K562 (cell line): ENCODE data around the gene MYCBP2. TPM values are rescaled to one million over a fixed set of nuclear protein-coding genes. Genes with fewer than 3 reads are reported as not detected.

Source experiments
- ATAC-seq: fragments of 200-7000 bp; cut with Tn5 transposase; 3 replicates; pipeline ENCODE4 v1.9.1; 2020; ENCODE audit warnings: moderate library complexity
- BruUV-seq: library from RNA; stranded (reverse); fragments of 400-500 nt; replicated peaks from 2 replicates; lab custom pipeline; 2021; lab: Mats Ljungman, UMichigan
- CTCF ChIA-PET: fragments of 300-600 bp; formaldehyde crosslinking; extraction: SDS; loops from one replicate; lab custom pipeline; 2021; ENCODE audit warnings: low intra/inter-chr PET ratio; lab: Yijun Ruan, JAX
- POLR2A ChIA-PET: fragments of 300-600, 350-650 bp; sonication (Branson Sonifier 250); formaldehyde crosslinking; extraction: SDS; loops from one replicate; lab custom pipeline; 2021; ENCODE audit warnings: antibody characterized with exemption, inconsistent platforms; lab: Yijun Ruan, JAX
- DNase-seq, 4 experiments: peaks; one replicate each; pipeline versions ENCODE4 v3.0.0 to v3.0.0-alpha.2; 2011 to 2018; ENCODE audit warnings: low spot score in 3 of 4, mixed read lengths in 3 of 4; ENCODE audit errors: extremely low read depth in 1 of 4
- FAIRE-seq: peaks from 2 replicates; lab custom pipeline; 2011; peaks lifted over from hg19 to GRCh38; lab: Jason Lieb, UNC
- H2AFZ ChIP-seq: 2 replicates; pipeline ENCODE4 v1.6.0; 2011; ENCODE audit warnings: low read depth, low read length, control low read depth, inconsistent platforms
- H3K27ac ChIP-seq: fragments of 200-600 bp; 3 replicates; pipeline ENCODE4 v1.8.0; 2011; ENCODE audit warnings: low read depth, mild to moderate bottlenecking, control low read depth, inconsistent platforms, low read length, moderate library complexity, mixed read lengths; ENCODE audit errors: extremely low read depth
- H3K27me3 ChIP-seq, 2 experiments: fragments of 300-600 bp in 1 of 2; 2 replicates in 1 of 2; 3 replicates in 1 of 2; pipeline versions ENCODE4 v1.6.0 to v1.8.0; 2011; ENCODE audit warnings: inconsistent platforms in 2 of 2, low read length in 2 of 2, mild to moderate bottlenecking in 1 of 2, mixed read lengths in 1 of 2, moderate library complexity in 1 of 2; ENCODE audit not compliant: control insufficient read depth in 2 of 2, insufficient read depth in 2 of 2
- H3K36me3 ChIP-seq: fragments of 300-600 bp; 3 replicates; pipeline ENCODE4 v1.8.0; 2011; ENCODE audit warnings: mild to moderate bottlenecking, low read length, inconsistent platforms; ENCODE audit not compliant: control insufficient read depth, insufficient read depth
- H3K4me1 ChIP-seq, 2 experiments: fragments of 200-600 bp in 1 of 2; replicated peaks in 1 of 2; 2 replicates in 1 of 2; 3 replicates in 1 of 2; pipeline versions ENCODE4 v1.5.1 to v1.8.0; 2011; ENCODE audit warnings: inconsistent platforms in 2 of 2, low read length in 2 of 2, mild to moderate bottlenecking in 1 of 2, mixed read lengths in 1 of 2, moderate library complexity in 1 of 2; ENCODE audit not compliant: control insufficient read depth in 2 of 2, insufficient read depth in 2 of 2
- H3K4me2 ChIP-seq: 2 replicates; pipeline ENCODE4 v1.6.1; 2011; ENCODE audit warnings: low read length, control low read depth, inconsistent platforms, mixed read lengths; ENCODE audit not compliant: insufficient read depth
- H3K4me3 ChIP-seq: fragments of 200-600 bp; sonication (generic), shearing (Covaris generic); 2 replicates; pipeline ENCODE4 v1.5.1; 2016; ENCODE audit warnings: control low read depth, inconsistent platforms
- H3K79me2 ChIP-seq: fragments of 200-600 bp; 3 replicates; pipeline ENCODE4 v1.8.0; 2011; ENCODE audit warnings: low read length, inconsistent platforms; ENCODE audit not compliant: control insufficient read depth, insufficient read depth
- H3K9ac ChIP-seq, 2 experiments: 2 replicates each; pipeline versions ENCODE4 v1.6.0 to v1.6.1; 2011; ENCODE audit warnings: low read depth in 2 of 2, low read length in 2 of 2, control low read depth in 1 of 2, inconsistent platforms in 1 of 2, mild to moderate bottlenecking in 1 of 2, mixed read lengths in 1 of 2; ENCODE audit not compliant: insufficient read depth in 1 of 2
- H3K9me1 ChIP-seq: one replicate; pipeline ENCODE4 v1.6.0; 2011; ENCODE audit warnings: inconsistent platforms, mild to moderate bottlenecking, low read length, moderate library complexity; ENCODE audit not compliant: control insufficient read depth, insufficient read depth
- H3K9me3 ChIP-seq: replicated peaks from 2 replicates; pipeline ENCODE4 v1.5.1; 2011; ENCODE audit warnings: low read depth, low read length, inconsistent platforms; ENCODE audit not compliant: control insufficient read depth, insufficient read depth
- H4K20me1 ChIP-seq: replicated peaks from 2 replicates; pipeline ENCODE4 v1.6.1; 2011; ENCODE audit warnings: low read length, inconsistent platforms, mixed read lengths; ENCODE audit not compliant: control insufficient read depth, insufficient read depth
- CLOCK ChIP-seq: fragments of 250-450 bp; sonication (Bioruptor Pico); IDR thresholded peaks from 2 replicates; pipeline ENCODE4 v1.4.0; 2020; ENCODE audit warnings: mild to moderate bottlenecking, moderate library complexity, borderline replicate concordance
- CSDE1 ChIP-seq, 2 experiments: fragments of 450-650 bp; IDR thresholded peaks; 2 replicates each; pipeline ENCODE4 v1.6.1; 2016; ENCODE audit warnings: mild to moderate bottlenecking in 1 of 2
- HNRNPLL ChIP-seq: fragments of 200-400 bp; formaldehyde crosslinking; IDR thresholded peaks from 2 replicates; pipeline ENCODE4 v1.6.1; 2017; ENCODE audit warnings: low read length, low read depth, mild to moderate bottlenecking; ENCODE audit not compliant: poor library complexity, severe bottlenecking
- NR0B1 ChIP-seq: fragments of 450-650 bp; IDR thresholded peaks from one replicate; pipeline ENCODE4 v1.6.1; 2018; ENCODE audit warnings: mild to moderate bottlenecking, moderate library complexity; ENCODE audit not compliant: partially characterized antibody
- NR1H2 ChIP-seq: sonication (generic); formaldehyde crosslinking; IDR thresholded peaks from 2 replicates; pipeline ENCODE4 v1.4.0; 2020; ENCODE audit warnings: mild to moderate bottlenecking, missing genetic modification reagents
- PHF20 ChIP-seq: fragments of 450-650 bp; IDR thresholded peaks from 2 replicates; pipeline ENCODE4 v1.6.1; 2018; ENCODE audit not compliant: partially characterized antibody
- PRMT5 ChIP-seq: sonication (generic); formaldehyde crosslinking; IDR thresholded peaks from 2 replicates; pipeline ENCODE4 v1.5.0; 2020; ENCODE audit warnings: missing genetic modification reagents
- ZNF217 ChIP-seq: sonication (generic); formaldehyde crosslinking; IDR thresholded peaks from 2 replicates; pipeline ENCODE4 v1.8.0; 2022; ENCODE audit warnings: mild to moderate bottlenecking, missing genetic modification reagents
- ZNF449 ChIP-seq: fragments of 250-450 bp; sonication (Bioruptor Pico); IDR thresholded peaks from 2 replicates; pipeline ENCODE4 v1.8.0; 2022; ENCODE audit warnings: moderate library complexity, mild to moderate bottlenecking, inconsistent platforms
- ZNF561 ChIP-seq: fragments of 450-650 bp; formaldehyde crosslinking; conservative IDR thresholded peaks from 2 replicates; pipeline ENCODE4 v1.4.0; 2020; ENCODE audit warnings: mild to moderate bottlenecking, moderate library complexity
- ZNF644 ChIP-seq: fragments of 200-800 bp; sonication (Bioruptor generic); IDR thresholded peaks from 2 replicates; pipeline ENCODE4 v1.6.1; 2016; ENCODE audit warnings: low read depth, missing genetic modification characterization, missing compliant biosample characterization
- ZNF707 ChIP-seq: fragments of 250-450 bp; sonication (Bioruptor Pico); conservative IDR thresholded peaks from 2 replicates; pipeline ENCODE4 v1.8.0; 2022; ENCODE audit warnings: inconsistent platforms, mild to moderate bottlenecking, moderate library complexity
- WGBS: fragments of 100-300 bp; shearing (Covaris generic); methylation state at CpG from one replicate; pipeline ENCODE4 v1.1.6; 2016; ENCODE audit warnings: low coverage, mixed read lengths; ENCODE audit not compliant: insufficient coverage; ENCODE audit errors: missing lambda C conversion rate; 5-methylcytosine and 5-hydroxymethylcytosine counted together
- in situ Hi-C: fragments of 300-500 bp; cut with MboI; formaldehyde crosslinking; loops from 4 replicates; pipeline ENCODE4 v1.15.0; 2018; ENCODE audit warnings: inconsistent platforms, mixed read lengths
- intact Hi-C: fragments of 100-400 bp; cut with micrococcal nuclease; formaldehyde crosslinking; loops from 2 replicates; pipeline ENCODE4 v1.14.2; 2022
- polyA plus RNA-seq, 8 experiments: library from polyadenylated mRNA; depleted of rRNA in 4 of 8; stranded (reverse) in 5 of 8; unstranded in 3 of 8; fragments of >200 nt; fragmentation: Nextera tagmentation in 2 of 8; fragmentation: Illumina TruSeq in 1 of 8; extraction: Ambion mirVana in 2 of 8; extraction: Trizol in 1 of 8; gene quantifications; 2 replicates each; pipeline versions ENCODE4 v1.2.1 to v1.2.3, GENCODE V29; 2011 to 2014; ENCODE audit warnings: inconsistent platforms in 1 of 8, missing spikeins in 1 of 8
- total RNA-seq, 7 experiments: library from RNA; depleted of rRNA in 6 of 7; stranded (reverse); fragments of >200 nt in 6 of 7; fragmentation: Illumina TruSeq in 2 of 7; extraction: Trizol in 2 of 7; gene quantifications; 2 replicates each; pipeline versions ENCODE4 v1.2.1 to v1.2.3, GENCODE V29; 2011 to 2021; ENCODE audit warnings: low replicate concordance in 1 of 7

Gene MYCBP2
- total and polyA plus RNA-seq, 9 of the 15 experiments (the other 6 are each of a cell fraction or from before 2014, with no cell fraction given), result 13.2 to 47.2 (median 28.9) TPM

- H3K4me3 ChIP-seq, result no peak overlapping the region
- no peak overlapping the region for H2AFZ ChIP-seq
- H3K27ac ChIP-seq, result no peak overlapping the region
- BruUV-seq, result no TSS peak
- no peak for DNase-seq
- in situ Hi-C loops, result no loop called here
- no peaks in the 10 kb centered on the region for H3K79me2 ChIP-seq
- no peaks in the 10 kb centered on the region for H4K20me1 ChIP-seq
- no peaks in the 10 kb centered on the region for H3K9me1 ChIP-seq
- peak; percentile 42 for FAIRE-seq
- H3K36me3 ChIP-seq, result peaks cover 12% of the 10 kb centered on the region; the same call in 1 of the 3 replicates
- CTCF ChIA-PET, result no interaction called here
- 75% methylated on average over 2 of the region's 3 CpGs for WGBS
- no peak overlapping the region for H3K9ac ChIP-seq
- H3K4me2 ChIP-seq, result no peak overlapping the region
- TF ChIP-seq ZNF707, result no peak
- TF ChIP-seq PRMT5 (CRISPR knock-in tag), result no peak
- no peak for TF ChIP-seq CSDE1 (IDR thresholded peaks at IDR 0.05)
- no peak for TF ChIP-seq CLOCK (CRISPR knock-in tag)
- TF ChIP-seq HNRNPLL, result no peak
- TF ChIP-seq NR0B1, result no peak
- no peak for TF ChIP-seq ZNF449 (CRISPR knock-in tag)
- no peak for TF ChIP-seq PHF20
- TF ChIP-seq ZNF644 (tag), result no peak
- no peak for TF ChIP-seq ZNF217 (CRISPR knock-in tag)
- TF ChIP-seq NR1H2 (CRISPR knock-in tag), result no peak
- no peak for TF ChIP-seq ZNF561
- intact Hi-C loops, result no loop called here
- no peaks in the 10 kb centered on the region for H3K27me3 ChIP-seq
- no peaks in the 10 kb centered on the region for H3K9me3 ChIP-seq
- no peak for ATAC-seq
- H3K4me1 ChIP-seq, result no peaks in the 10 kb centered on the region; a peak in 1 of 5 replicates
- POLR2A ChIA-PET, result interaction anchor here (0.6 kb wide), 1 partner anchor 92 kb away, joined by 3 read pairs; no protein-coding TSS in a partner anchor
Measured at GRCh38 chr13:77118134-77118533, 208.8 kb downstream of the MYCBP2 start.
